Progenitor cell of endocrine pancreas (in vitro differentiated cells): ENCODE results near the gene CACNA2D4. TPM values are rescaled to one million over a fixed set of nuclear protein-coding genes. Genes with fewer than 3 reads are reported as not detected.

ENCODE experiments used
- DNase-seq: peaks from one replicate; pipeline ENCODE4 v3.0.0; 2021; ENCODE audit warnings: low spot score; ENCODE audit not compliant: unreplicated experiment
- H3K27ac Mint-ChIP-seq: 2 replicates; pipeline ENCODE4 v1.8.0; 2021; ENCODE audit warnings: mild to moderate bottlenecking, moderate library complexity, mixed read lengths
- H3K27me3 Mint-ChIP-seq: 2 replicates; pipeline ENCODE4 v1.8.0; 2021; ENCODE audit warnings: mixed read lengths
- H3K36me3 Mint-ChIP-seq: 2 replicates; pipeline ENCODE4 v1.8.0; 2022; ENCODE audit warnings: mixed read lengths; ENCODE audit not compliant: insufficient read depth
- H3K4me1 Mint-ChIP-seq: 2 replicates; pipeline ENCODE4 v1.8.0; 2021; ENCODE audit warnings: low read depth, mixed read lengths
- H3K4me3 Mint-ChIP-seq: 2 replicates; pipeline ENCODE4 v1.8.0; 2021; ENCODE audit warnings: low read depth, mild to moderate bottlenecking, moderate library complexity, mixed read lengths
- H3K9me3 Mint-ChIP-seq: 2 replicates; pipeline ENCODE4 v1.8.0; 2021; ENCODE audit warnings: low read depth, mixed read lengths
- total RNA-seq: library from RNA; stranded (reverse); gene quantifications from 2 replicates; pipeline ENCODE4 v1.2.1, GENCODE V29; 2021
- TF ChIP-seq, protein P1 (sequence below): fragments of 200-600 bp; sonication (generic); IDR thresholded peaks from one replicate; pipeline ENCODE4 v1.5.0; 2021; ENCODE audit warnings: antibody characterized with exemption, mild to moderate bottlenecking; ENCODE audit not compliant: unreplicated experiment

Gene CACNA2D4
- total RNA-seq, 1 donor from 2014 or later: 0.34 TPM

GRCh38 chr12:1768615-1769014 lies 149.8 kb downstream of the CACNA2D4 start:
- H3K36me3 Mint-ChIP-seq: peaks cover 8% of the 10 kb centered on the region
- TF ChIP-seq, protein P1, sequence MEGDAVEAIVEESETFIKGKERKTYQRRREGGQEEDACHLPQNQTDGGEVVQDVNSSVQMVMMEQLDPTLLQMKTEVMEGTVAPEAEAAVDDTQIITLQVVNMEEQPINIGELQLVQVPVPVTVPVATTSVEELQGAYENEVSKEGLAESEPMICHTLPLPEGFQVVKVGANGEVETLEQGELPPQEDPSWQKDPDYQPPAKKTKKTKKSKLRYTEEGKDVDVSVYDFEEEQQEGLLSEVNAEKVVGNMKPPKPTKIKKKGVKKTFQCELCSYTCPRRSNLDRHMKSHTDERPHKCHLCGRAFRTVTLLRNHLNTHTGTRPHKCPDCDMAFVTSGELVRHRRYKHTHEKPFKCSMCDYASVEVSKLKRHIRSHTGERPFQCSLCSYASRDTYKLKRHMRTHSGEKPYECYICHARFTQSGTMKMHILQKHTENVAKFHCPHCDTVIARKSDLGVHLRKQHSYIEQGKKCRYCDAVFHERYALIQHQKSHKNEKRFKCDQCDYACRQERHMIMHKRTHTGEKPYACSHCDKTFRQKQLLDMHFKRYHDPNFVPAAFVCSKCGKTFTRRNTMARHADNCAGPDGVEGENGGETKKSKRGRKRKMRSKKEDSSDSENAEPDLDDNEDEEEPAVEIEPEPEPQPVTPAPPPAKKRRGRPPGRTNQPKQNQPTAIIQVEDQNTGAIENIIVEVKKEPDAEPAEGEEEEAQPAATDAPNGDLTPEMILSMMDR: no peak
- H3K27me3 Mint-ChIP-seq: no peaks in the 10 kb centered on the region
- H3K27ac Mint-ChIP-seq: no peak overlapping the region
- peaks cover 60% of the 10 kb centered on the region for H3K4me1 Mint-ChIP-seq
- no peaks in the 10 kb centered on the region for H3K9me3 Mint-ChIP-seq
- no peak overlapping the region for H3K4me3 Mint-ChIP-seq
- DNase-seq: no peak

GRCh38 chr12:1767407-1768090 lies 150.9 kb downstream of the CACNA2D4 start:
- H3K4me3 Mint-ChIP-seq: no peak overlapping the region
- peak overlapping the region; percentile 54 for H3K27ac Mint-ChIP-seq
- no peaks in the 10 kb centered on the region for H3K27me3 Mint-ChIP-seq
- TF ChIP-seq, protein P1: no peak
- peaks cover 5% of the 10 kb centered on the region for H3K36me3 Mint-ChIP-seq
- peaks cover 52% of the 10 kb centered on the region for H3K4me1 Mint-ChIP-seq
- H3K9me3 Mint-ChIP-seq: no peaks in the 10 kb centered on the region
- DNase-seq: no peak

DNA sequence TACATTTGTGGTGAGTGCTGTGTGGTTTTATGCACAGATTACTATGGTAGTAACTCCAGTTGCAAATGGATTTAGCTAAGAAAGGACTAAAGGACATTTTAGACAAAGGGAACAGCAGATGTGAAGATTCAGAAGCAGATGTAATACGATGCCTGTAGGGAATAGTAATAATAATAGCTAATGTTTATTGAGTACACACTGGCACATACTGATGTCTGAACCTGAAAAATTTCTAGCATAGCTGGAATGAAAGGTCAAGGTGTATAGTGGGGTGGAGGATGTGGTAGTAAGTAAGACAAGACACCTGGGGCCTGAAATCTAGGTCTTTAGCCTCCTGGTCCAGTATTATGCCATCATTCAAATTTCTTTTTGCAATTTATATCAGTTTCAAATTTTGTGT lies 152.3 kb downstream of the CACNA2D4 start:
- DNase-seq: no peak
- TF ChIP-seq, protein P1: no peak
- Mint-ChIP-seq H3K27me3 (no peaks in the 10 kb centered on the region), H3K4me1 (peaks cover 47% of the 10 kb centered on the region), H3K27ac (peak overlapping the region; percentile 11), H3K4me3 (no peak overlapping the region), H3K9me3 (no peaks in the 10 kb centered on the region), H3K36me3 (peaks cover 7% of the 10 kb centered on the region)

- no peak overlapping the region for H3K27ac Mint-ChIP-seq
- no peaks in the 10 kb centered on the region for H3K27me3 Mint-ChIP-seq
Observed at GRCh38 chr12:1763153-1763552, 155.3 kb downstream of the CACNA2D4 start.

GRCh38 chr12:1761857-1762256 lies 156.6 kb downstream of the CACNA2D4 start:
- DNase-seq: no peak
- no peak overlapping the region for H3K4me3 Mint-ChIP-seq
- no peaks in the 10 kb centered on the region for H3K27me3 Mint-ChIP-seq
- TF ChIP-seq, protein P1: no peak
- peaks cover 19% of the 10 kb centered on the region for H3K36me3 Mint-ChIP-seq
- H3K9me3 Mint-ChIP-seq: no peaks in the 10 kb centered on the region
- H3K4me1 Mint-ChIP-seq: peaks cover 37% of the 10 kb centered on the region
- no peak overlapping the region for H3K27ac Mint-ChIP-seq

More at GRCh38 chr12:1763153-1763552, 155.3 kb downstream of the CACNA2D4 start:
- Mint-ChIP-seq H3K4me3 (no peak overlapping the region), H3K36me3 (peaks cover 12% of the 10 kb centered on the region), H3K9me3 (no peaks in the 10 kb centered on the region), H3K4me1 (peaks cover 43% of the 10 kb centered on the region)
- TF ChIP-seq, protein P1: no peak
- DNase-seq: no peak
